K562 (cell line): ENCODE results near the gene ZNF689. TPM values are rescaled to one million over a fixed set of nuclear protein-coding genes. Genes with fewer than 3 reads are reported as not detected.

Source experiments
- ARID2 ChIP-seq: fragments of 450-650 bp; IDR thresholded peaks from 2 replicates; pipeline ENCODE4 v1.6.1; 2017; ENCODE audit warnings: antibody characterized with exemption, mild to moderate bottlenecking
- BACH1 ChIP-seq: fragments of 200-800 bp; sonication (Bioruptor generic); IDR thresholded peaks from 2 replicates; pipeline ENCODE4 v1.6.1; 2016; ENCODE audit warnings: missing genetic modification characterization, missing compliant biosample characterization
- CREBBP ChIP-seq: IDR thresholded peaks from one replicate; pipeline ENCODE4 v1.6.1; 2012; ENCODE audit warnings: low read depth, mild to moderate bottlenecking, control low read depth, inconsistent platforms, low read length
- CREM ChIP-seq: IDR thresholded peaks from 2 replicates; pipeline ENCODE4 v1.6.1; 2014; ENCODE audit warnings: antibody characterized with exemption, low read depth
- FOSL1 ChIP-seq: fragments of 200-800 bp; sonication (Bioruptor generic); conservative IDR thresholded peaks from 2 replicates; pipeline ENCODE4 v1.6.1; 2016; ENCODE audit warnings: missing genetic modification characterization, missing compliant biosample characterization
- FUS ChIP-seq: fragments of 200-400 bp; formaldehyde crosslinking; optimal IDR thresholded peaks from 2 replicates; pipeline ENCODE3; 2017; ENCODE audit warnings: low read depth, low read length
- HCFC1 ChIP-seq: IDR thresholded peaks from 2 replicates; pipeline ENCODE4 v1.6.1; 2012; ENCODE audit warnings: low read depth, low read length, improper control_type of control experiment
- KLF1 ChIP-seq: fragments of 450-650 bp; IDR thresholded peaks from 2 replicates; pipeline ENCODE4 v1.6.1; 2016; ENCODE audit warnings: missing genetic modification characterization, missing compliant biosample characterization
- MAFF ChIP-seq: IDR thresholded peaks from 2 replicates; pipeline ENCODE4 v1.6.1; 2012; ENCODE audit warnings: low read length, improper control_type of control experiment
- MLLT1 ChIP-seq, 2 experiments: fragments of 450-650 bp; IDR thresholded peaks; 2 replicates each; pipeline ENCODE4 v1.6.1; 2016
- MNT ChIP-seq, 2 experiments: fragments of 450-650 bp; conservative IDR thresholded peaks; 2 replicates each; pipeline ENCODE4 v1.6.1; 2017; ENCODE audit warnings: mild to moderate bottlenecking in 2 of 2, moderate library complexity in 2 of 2
- PKNOX1 ChIP-seq: fragments of 450-650 bp; IDR thresholded peaks from 2 replicates; pipeline ENCODE4 v1.6.1; 2016
- POLR2A ChIP-seq: fragments of 450-650 bp; conservative IDR thresholded peaks from 2 replicates; pipeline ENCODE4 v1.6.1; 2016
- SREBF2 ChIP-seq: sonication (generic); formaldehyde crosslinking; IDR thresholded peaks from 2 replicates; pipeline ENCODE4 v1.4.0; 2020; ENCODE audit warnings: mild to moderate bottlenecking, missing genetic modification reagents
- SUPT5H ChIP-seq: fragments of 450-650 bp; IDR thresholded peaks from 2 replicates; pipeline ENCODE4 v1.6.1; 2016
- TCF15 ChIP-seq: fragments of 250-450 bp; sonication (Bioruptor Pico); IDR thresholded peaks from 2 replicates; pipeline ENCODE4 v1.8.0; 2022; ENCODE audit warnings: moderate library complexity, mild to moderate bottlenecking, inconsistent platforms
- TEAD2 ChIP-seq: fragments of 450-650 bp; IDR thresholded peaks from 2 replicates; pipeline ENCODE4 v1.6.1; 2016; ENCODE audit warnings: missing genetic modification characterization, control low read depth, missing compliant biosample characterization
- USF2 ChIP-seq: sonication (generic); formaldehyde crosslinking; IDR thresholded peaks from 2 replicates; pipeline ENCODE4 v1.5.0; 2020; ENCODE audit warnings: missing genetic modification reagents
- ZNF175 ChIP-seq: fragments of 200-800 bp; sonication (Bioruptor generic); IDR thresholded peaks from 2 replicates; pipeline ENCODE4 v1.6.1; 2016; ENCODE audit warnings: low read depth, mild to moderate bottlenecking, missing genetic modification characterization, missing compliant biosample characterization
- ZNF263 ChIP-seq: sonication (generic); formaldehyde crosslinking; IDR thresholded peaks from 2 replicates; pipeline ENCODE4 v1.8.0; 2022; ENCODE audit warnings: mild to moderate bottlenecking, missing genetic modification reagents, borderline replicate concordance
- polyA plus RNA-seq, 8 experiments: library from polyadenylated mRNA; depleted of rRNA in 4 of 8; stranded (reverse) in 5 of 8; unstranded in 3 of 8; fragments of >200 nt; fragmentation: Nextera tagmentation in 2 of 8; fragmentation: Illumina TruSeq in 1 of 8; extraction: Ambion mirVana in 2 of 8; extraction: Trizol in 1 of 8; gene quantifications; 2 replicates each; pipeline versions ENCODE4 v1.2.1 to v1.2.3, GENCODE V29; 2011 to 2014; ENCODE audit warnings: inconsistent platforms in 1 of 8, missing spikeins in 1 of 8
- total RNA-seq, 7 experiments: library from RNA; depleted of rRNA in 6 of 7; stranded (reverse); fragments of >200 nt in 6 of 7; fragmentation: Illumina TruSeq in 2 of 7; extraction: Trizol in 2 of 7; gene quantifications; 2 replicates each; pipeline versions ENCODE4 v1.2.1 to v1.2.3, GENCODE V29; 2011 to 2021; ENCODE audit warnings: low replicate concordance in 1 of 7

Gene ZNF689
- total and polyA plus RNA-seq, 9 of the 15 experiments (the other 6 are each of a cell fraction or from before 2014, with no cell fraction given): 5.4 to 15.4 (median 10.8) TPM

- TF ChIP-seq CREM (peak; percentile 81), POLR2A (peak; percentile 75), USF2 (CRISPR knock-in tag) (no peak; the same call in 1 of the 2 replicates), MLLT1 (IDR thresholded peaks at IDR 0.05) (peak in 1 of 2 experiments; percentile 39; a peak in 1 of 4 replicates), FUS (no peak), TCF15 (no peak), ZNF175 (CRISPR knock-in tag) (no peak; the same call in 1 of the 2 replicates), FOSL1 (tag) (peak; percentile 94), MAFF (no peak), SREBF2 (CRISPR knock-in tag) (no peak), ZNF263 (CRISPR knock-in tag) (peak; percentile 45; the same call in 1 of the 2 replicates), ARID2 (no peak), BACH1 (tag) (no peak; the same call in 1 of the 2 replicates), HCFC1 (peak; percentile 84), CREBBP (no peak), TEAD2 (tag) (no peak), PKNOX1 (peak; percentile 48; the same call in 1 of the 2 replicates), SUPT5H (peak; percentile 66), KLF1 (tag) (0 out of 2 replicates have a peak, but pooled peaks have one; percentile 40), MNT (conservative IDR thresholded peaks at IDR 0.05) (peak; percentile 59 to 84; a peak in 3 of 4 replicates)
Observed at GRCh38 chr16:30557957-30558788, 52.0 kb downstream of the ZNF689 start, which contains the start of gene ZNF764 (continued).
